SKM-1 (cell line): ENCODE data around the gene CYTH3.
"Not testable (repeated sequence)": the region's sequence is repeated elsewhere in the genome, so short reads cannot be mapped to it uniquely, and the experiment has no call there.

Source experiments
- DNase-seq: peaks from one replicate; lab custom pipeline; 2025; ENCODE audit not compliant: unreplicated experiment; lab: John Stamatoyannopoulos, UW

The CYTH3 gene

GRCh38 chr7:6283391-6284054, 11.1 kb upstream of the CYTH3 start:
- not testable (repeated sequence) for DNase-seq

GRCh38 chr7:6279937-6280336, 7.5 kb upstream of the CYTH3 start:
- DNase-seq, result no peak

GRCh38 chr7:6279341-6279740, 6.9 kb upstream of the CYTH3 start:
- DNase-seq, result no peak

GRCh38 chr7:6278749-6279310, 6.4 kb upstream of the CYTH3 start:
- DNase-seq, result no peak

- no peak for DNase-seq
These were observed 5.1 kb upstream of the CYTH3 start for GRCh38 chr7:6277476-6277875.

- DNase-seq, result no peak
These were observed 4.5 kb upstream of the CYTH3 start for GRCh38 chr7:6276911-6277408.

GRCh38 chr7:6274743-6275142, 2.3 kb upstream of the CYTH3 start:
- DNase-seq, result no peak

- no peak for DNase-seq
These were observed 1.6 kb upstream of the CYTH3 start for GRCh38 chr7:6273917-6274630.

- no peak for DNase-seq
These were observed 985 bp upstream of the CYTH3 start for GRCh38 chr7:6273380-6273837.

GRCh38 chr7:6271694-6272440, 557 bp downstream of the CYTH3 start:
- no peak for DNase-seq

GRCh38 chr7:6271060-6271658, 1.3 kb downstream of the CYTH3 start:
- no peak for DNase-seq

GRCh38 chr7:6269527-6269926, 2.9 kb downstream of the CYTH3 start:
- DNase-seq, result no peak

GRCh38 chr7:6268907-6269306, 3.5 kb downstream of the CYTH3 start:
- no peak for DNase-seq

- no peak for DNase-seq
These were observed 4.2 kb downstream of the CYTH3 start for GRCh38 chr7:6268023-6268900.

GRCh38 chr7:6266699-6267098, 5.7 kb downstream of the CYTH3 start:
- DNase-seq, result no peak

GRCh38 chr7:6262221-6262620, 10.2 kb downstream of the CYTH3 start:
- DNase-seq, result no peak

- DNase-seq, result no peak
These were observed 10.7 kb downstream of the CYTH3 start for GRCh38 chr7:6261699-6262098.

GRCh38 chr7:6260291-6261187, 11.9 kb downstream of the CYTH3 start:
- no peak for DNase-seq

- DNase-seq, result no peak
These were observed 13.2 kb downstream of the CYTH3 start for GRCh38 chr7:6259257-6259656.
